ENCODE measurements around the gene KIF26B. TPM values are rescaled to one million over a fixed set of nuclear protein-coding genes. Genes with fewer than 3 reads are reported as not detected.

Gene KIF26B
- total RNA-seq, 1 experiment from 2014 or later: 1.6 TPM

DNA sequence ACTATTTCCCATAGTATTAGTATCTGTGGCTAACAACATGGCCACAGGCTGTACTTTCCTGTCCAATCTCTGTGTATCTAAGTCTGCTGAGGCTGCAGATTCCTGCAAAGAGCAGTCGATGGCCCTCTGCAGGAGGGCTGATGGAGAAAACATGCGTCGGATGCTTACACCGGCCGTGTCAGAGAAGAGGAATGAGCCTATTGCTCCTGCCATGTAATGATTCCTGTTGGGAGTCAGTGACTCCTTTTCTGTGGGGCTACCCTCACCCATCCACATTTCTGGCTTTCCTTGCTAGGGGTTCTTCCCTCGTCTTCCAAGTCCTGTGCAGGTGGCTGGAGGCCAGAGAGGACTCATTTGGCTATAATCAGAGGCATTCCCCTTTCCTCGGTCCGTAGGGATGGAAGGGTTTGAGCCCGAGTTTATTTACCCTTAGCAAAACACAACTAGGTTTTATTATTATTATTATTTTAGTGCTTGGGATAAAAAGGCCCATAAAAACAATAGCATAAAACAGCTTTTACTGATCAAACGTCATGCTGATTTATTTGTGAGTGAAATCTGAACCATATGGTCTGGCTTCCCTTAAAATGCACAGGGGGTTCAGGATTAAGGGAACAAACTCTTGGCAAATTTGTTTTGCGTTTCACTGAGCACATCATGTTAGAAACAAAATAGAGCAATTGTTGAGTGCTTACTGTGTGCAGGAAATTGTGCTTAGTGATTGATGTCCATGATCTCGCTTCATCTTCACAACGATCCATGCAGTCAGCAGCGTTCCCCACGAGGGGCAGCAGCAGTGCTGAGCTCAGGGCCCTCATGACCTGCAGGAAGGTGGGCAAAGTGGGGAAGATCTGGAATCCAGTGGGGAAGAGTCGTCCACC is 70.8 kb downstream of the KIF26B start:
- Mint-ChIP-seq H3K9me3 (ENCODE audit: unreplicated experiment) (no peaks in the 10 kb centered on the region), H3K36me3 (ENCODE audit: insufficient read depth, unreplicated experiment) (no peaks in the 10 kb centered on the region), H3K27ac (ENCODE audit: low read depth, unreplicated experiment) (no peak overlapping the region), H3K4me3 (ENCODE audit: unreplicated experiment) (no peak overlapping the region), H3K4me1 (ENCODE audit: insufficient read depth, unreplicated experiment) (no peaks in the 10 kb centered on the region), H3K27me3 (ENCODE audit: insufficient read depth, unreplicated experiment) (peaks cover 2% of the 10 kb centered on the region)
- DNase-seq (ENCODE audit: unreplicated experiment): no peak
- TF ChIP-seq, protein P1, sequence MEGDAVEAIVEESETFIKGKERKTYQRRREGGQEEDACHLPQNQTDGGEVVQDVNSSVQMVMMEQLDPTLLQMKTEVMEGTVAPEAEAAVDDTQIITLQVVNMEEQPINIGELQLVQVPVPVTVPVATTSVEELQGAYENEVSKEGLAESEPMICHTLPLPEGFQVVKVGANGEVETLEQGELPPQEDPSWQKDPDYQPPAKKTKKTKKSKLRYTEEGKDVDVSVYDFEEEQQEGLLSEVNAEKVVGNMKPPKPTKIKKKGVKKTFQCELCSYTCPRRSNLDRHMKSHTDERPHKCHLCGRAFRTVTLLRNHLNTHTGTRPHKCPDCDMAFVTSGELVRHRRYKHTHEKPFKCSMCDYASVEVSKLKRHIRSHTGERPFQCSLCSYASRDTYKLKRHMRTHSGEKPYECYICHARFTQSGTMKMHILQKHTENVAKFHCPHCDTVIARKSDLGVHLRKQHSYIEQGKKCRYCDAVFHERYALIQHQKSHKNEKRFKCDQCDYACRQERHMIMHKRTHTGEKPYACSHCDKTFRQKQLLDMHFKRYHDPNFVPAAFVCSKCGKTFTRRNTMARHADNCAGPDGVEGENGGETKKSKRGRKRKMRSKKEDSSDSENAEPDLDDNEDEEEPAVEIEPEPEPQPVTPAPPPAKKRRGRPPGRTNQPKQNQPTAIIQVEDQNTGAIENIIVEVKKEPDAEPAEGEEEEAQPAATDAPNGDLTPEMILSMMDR (IDR thresholded peaks at IDR 0.05; ENCODE audit: unreplicated experiment): no peak
- POLR2A ChIA-PET: interaction anchor here (0.5 kb wide), 1 partner anchor 20 kb away, joined by 3 read pairs; no protein-coding TSS in a partner anchor
- BruUV-seq (replicated peaks): no TSS peak
- CTCF ChIA-PET: interaction anchor here (0.7 kb wide), 1 partner anchor 1142 kb away, joined by 3 read pairs; no protein-coding TSS in a partner anchor
- intact Hi-C loops (cut with micrococcal nuclease): no loop called here

DNA sequence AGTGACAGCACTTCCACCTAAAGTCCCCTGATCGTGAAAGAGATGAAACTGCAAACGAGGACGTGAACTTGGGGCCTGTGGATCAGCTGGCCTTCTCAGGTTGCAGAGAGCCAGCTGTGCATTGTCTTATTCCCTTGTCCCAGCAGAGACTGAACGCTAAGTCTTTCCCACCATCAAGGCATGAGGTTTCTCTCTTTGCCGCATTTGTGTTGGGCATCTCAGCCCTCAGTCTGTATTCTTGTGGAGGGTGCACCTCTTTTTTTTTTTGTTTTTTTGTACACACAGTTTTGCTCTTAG is 71.4 kb downstream of the KIF26B start:
- Mint-ChIP-seq H3K27ac (ENCODE audit: low read depth, unreplicated experiment) (no peak overlapping the region), H3K9me3 (ENCODE audit: unreplicated experiment) (no peaks in the 10 kb centered on the region), H3K4me3 (ENCODE audit: unreplicated experiment) (no peak overlapping the region), H3K4me1 (ENCODE audit: insufficient read depth, unreplicated experiment) (no peaks in the 10 kb centered on the region), H3K36me3 (ENCODE audit: insufficient read depth, unreplicated experiment) (no peaks in the 10 kb centered on the region), H3K27me3 (ENCODE audit: insufficient read depth, unreplicated experiment) (peaks cover 8% of the 10 kb centered on the region)
- intact Hi-C loops (cut with micrococcal nuclease): no loop called here
- no peak for DNase-seq (ENCODE audit: unreplicated experiment)
- ChIA-PET CTCF (no interaction called here), POLR2A (no interaction called here)
- no TSS peak for BruUV-seq (replicated peaks)
- TF ChIP-seq, protein P1 (IDR thresholded peaks at IDR 0.05; ENCODE audit: unreplicated experiment): no peak

DNA sequence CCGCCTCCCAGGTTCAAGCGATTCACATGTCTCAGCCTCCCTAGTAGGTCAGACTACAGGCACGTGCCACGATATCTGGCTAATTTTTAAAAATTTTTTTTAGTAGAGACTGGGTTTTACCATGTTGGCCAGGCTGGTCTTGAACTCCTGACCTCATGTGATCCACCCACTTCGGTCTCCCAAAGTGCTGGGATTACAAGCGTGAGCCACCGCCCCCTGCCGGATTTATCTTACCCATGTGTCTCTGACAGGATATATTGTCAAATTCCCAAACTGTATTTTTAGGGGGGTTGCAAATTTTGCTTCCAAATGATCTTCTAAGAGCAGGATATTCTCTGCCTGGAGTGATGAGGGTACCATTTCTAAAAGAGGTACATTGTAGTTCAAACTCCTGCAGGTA is 74.3 kb downstream of the KIF26B start:
- TF ChIP-seq, protein P1 (IDR thresholded peaks at IDR 0.05; ENCODE audit: unreplicated experiment): no peak
- POLR2A ChIA-PET: no interaction called here
- no peak for DNase-seq (ENCODE audit: unreplicated experiment)
- Mint-ChIP-seq H3K4me3 (ENCODE audit: unreplicated experiment) (no peak overlapping the region), H3K4me1 (ENCODE audit: insufficient read depth, unreplicated experiment) (no peaks in the 10 kb centered on the region), H3K36me3 (ENCODE audit: insufficient read depth, unreplicated experiment) (no peaks in the 10 kb centered on the region), H3K27me3 (ENCODE audit: insufficient read depth, unreplicated experiment) (peaks cover 23% of the 10 kb centered on the region), H3K9me3 (ENCODE audit: unreplicated experiment) (no peaks in the 10 kb centered on the region), H3K27ac (ENCODE audit: low read depth, unreplicated experiment) (no peak overlapping the region)
- BruUV-seq (replicated peaks): no TSS peak
- CTCF ChIA-PET: no interaction called here
- intact Hi-C loops (cut with micrococcal nuclease): no loop called here

DNA sequence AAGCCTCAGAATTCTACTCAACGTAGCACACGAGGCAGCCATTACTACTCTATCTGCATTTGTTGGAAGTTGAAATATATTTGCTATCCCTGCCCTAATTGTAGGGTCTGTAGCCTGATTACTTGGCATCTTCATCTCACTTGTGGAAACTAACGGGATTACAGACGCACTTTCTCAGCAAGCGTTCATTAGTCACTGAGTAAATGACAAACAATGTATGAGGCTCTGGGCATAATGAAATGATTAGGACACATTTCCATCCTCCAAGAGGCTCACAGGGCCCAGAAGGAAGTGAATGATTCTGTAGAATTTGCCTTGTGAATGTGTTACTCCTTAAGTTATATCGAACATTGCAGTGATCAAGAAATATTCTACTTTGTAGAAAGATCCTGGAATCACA is 78.1 kb downstream of the KIF26B start:
- no peak for DNase-seq (ENCODE audit: unreplicated experiment)
- peaks cover 23% of the 10 kb centered on the region for H3K27me3 Mint-ChIP-seq (ENCODE audit: insufficient read depth, unreplicated experiment)
- intact Hi-C loops (cut with micrococcal nuclease): no loop called here
- no TSS peak for BruUV-seq (replicated peaks)
- H3K36me3 Mint-ChIP-seq (ENCODE audit: insufficient read depth, unreplicated experiment): no peaks in the 10 kb centered on the region
- CTCF ChIA-PET: interaction anchor here (0.6 to 1.2 kb wide), 2 partner anchors 47 to 647 kb away, joined by 3 read pairs; no protein-coding TSS in a partner anchor
- POLR2A ChIA-PET: no interaction called here
- H3K4me3 Mint-ChIP-seq (ENCODE audit: unreplicated experiment): no peak overlapping the region
- H3K27ac Mint-ChIP-seq (ENCODE audit: low read depth, unreplicated experiment): no peak overlapping the region
- H3K9me3 Mint-ChIP-seq (ENCODE audit: unreplicated experiment): no peaks in the 10 kb centered on the region
- peaks cover 6% of the 10 kb centered on the region for H3K4me1 Mint-ChIP-seq (ENCODE audit: insufficient read depth, unreplicated experiment)
- TF ChIP-seq, protein P1 (IDR thresholded peaks at IDR 0.05; ENCODE audit: unreplicated experiment): no peak
